Endothelial cell (in vitro differentiated cells): ENCODE measurements around the gene TADA2A. TPM values are rescaled to one million over a fixed set of nuclear protein-coding genes. Genes with fewer than 3 reads are reported as not detected.
"Not testable (repeated sequence)": the region's sequence is repeated elsewhere in the genome, so short reads cannot be mapped to it uniquely, and the experiment has no call there.

Experiments
- DNase-seq: peaks from one replicate; pipeline ENCODE4 v3.0.0; 2021; ENCODE audit warnings: low spot score
- H3K27ac Mint-ChIP-seq: one replicate; pipeline ENCODE4 v1.8.0; 2021; ENCODE audit warnings: mixed read lengths, inconsistent platforms; ENCODE audit not compliant: unreplicated experiment
- H3K27me3 Mint-ChIP-seq: one replicate; pipeline ENCODE4 v1.8.0; 2021; ENCODE audit warnings: mild to moderate bottlenecking, moderate library complexity, mixed read lengths, inconsistent platforms; ENCODE audit not compliant: unreplicated experiment
- H3K36me3 Mint-ChIP-seq: one replicate; pipeline ENCODE4 v1.8.0; 2021; ENCODE audit warnings: mild to moderate bottlenecking, low read depth, mixed read lengths, inconsistent platforms; ENCODE audit not compliant: unreplicated experiment
- H3K4me1 Mint-ChIP-seq: one replicate; pipeline ENCODE4 v1.8.0; 2021; ENCODE audit warnings: mild to moderate bottlenecking, mixed read lengths, inconsistent platforms; ENCODE audit not compliant: unreplicated experiment
- H3K4me3 Mint-ChIP-seq: one replicate; pipeline ENCODE4 v1.8.0; 2021; ENCODE audit warnings: mild to moderate bottlenecking, mixed read lengths, inconsistent platforms; ENCODE audit not compliant: unreplicated experiment
- H3K9me3 Mint-ChIP-seq: one replicate; pipeline ENCODE4 v1.8.0; 2021; ENCODE audit warnings: mixed read lengths, inconsistent platforms; ENCODE audit not compliant: unreplicated experiment
- CTCF ChIP-seq: fragments of 200-600 bp; sonication (generic); IDR thresholded peaks from one replicate; pipeline ENCODE4 v1.5.0; 2021; ENCODE audit warnings: antibody characterized with exemption; ENCODE audit not compliant: unreplicated experiment
- total RNA-seq: library from RNA; stranded (reverse); fragmentation: NEBNext Ultra II Directional; extraction: Animal tissue kit (Norgen Biotek cat#: 25700); gene quantifications from one replicate; pipeline ENCODE4 v1.2.1, GENCODE V29; 2021; ENCODE audit not compliant: unreplicated experiment

The TADA2A gene
- total RNA-seq, 1 donor from 2014 or later, result 24.7 TPM

- Mint-ChIP-seq H3K36me3 (peaks cover 3% of the 10 kb centered on the region), H3K4me1 (peaks cover 7% of the 10 kb centered on the region), H3K4me3 (no peak overlapping the region), H3K9me3 (no peaks in the 10 kb centered on the region), H3K27me3 (peaks cover 2% of the 10 kb centered on the region), H3K27ac (no peak overlapping the region)
- DNase-seq, result no peak
- TF ChIP-seq CTCF, result no peak
These were observed 39.3 kb downstream of the TADA2A start for GRCh38 chr17:37446027-37446426.

- TF ChIP-seq CTCF, result no peak
- Mint-ChIP-seq H3K4me3 (no peak overlapping the region), H3K27me3 (peaks cover 3% of the 10 kb centered on the region), H3K27ac (no peak overlapping the region), H3K4me1 (peaks cover 7% of the 10 kb centered on the region), H3K36me3 (no peaks in the 10 kb centered on the region), H3K9me3 (no peaks in the 10 kb centered on the region)
- no peak for DNase-seq
These were observed 41.0 kb downstream of the TADA2A start for GRCh38 chr17:37447641-37448040.

- no peaks in the 10 kb centered on the region for H3K36me3 Mint-ChIP-seq
- H3K27me3 Mint-ChIP-seq, result peaks cover 3% of the 10 kb centered on the region
- DNase-seq, result no peak
- no peaks in the 10 kb centered on the region for H3K9me3 Mint-ChIP-seq
- H3K27ac Mint-ChIP-seq, result no peak overlapping the region
- TF ChIP-seq CTCF, result no peak
- peaks cover 7% of the 10 kb centered on the region for H3K4me1 Mint-ChIP-seq
- H3K4me3 Mint-ChIP-seq, result no peak overlapping the region
These were observed 43.4 kb downstream of the TADA2A start for GRCh38 chr17:37450112-37450511.

- H3K27me3 Mint-ChIP-seq, H3K4me1 Mint-ChIP-seq, DNase-seq, H3K4me3 Mint-ChIP-seq, H3K27ac Mint-ChIP-seq, H3K36me3 Mint-ChIP-seq, H3K9me3 Mint-ChIP-seq: not testable (repeated sequence)
These were observed 51.1 kb downstream of the TADA2A start for GRCh38 chr17:37457801-37458200.

GRCh38 chr17:37458805-37459204 lies 52.1 kb downstream of the TADA2A start:
- Mint-ChIP-seq H3K27ac (no peak overlapping the region), H3K27me3 (no peaks in the 10 kb centered on the region), H3K4me3 (no peak overlapping the region), H3K9me3 (no peaks in the 10 kb centered on the region), H3K4me1 (no peaks in the 10 kb centered on the region), H3K36me3 (peaks cover 4% of the 10 kb centered on the region)
- DNase-seq, result no peak
- no peak for TF ChIP-seq CTCF

- H3K4me1 Mint-ChIP-seq, result no peaks in the 10 kb centered on the region
- H3K36me3 Mint-ChIP-seq, result peaks cover 10% of the 10 kb centered on the region
- DNase-seq, result no peak
- no peak overlapping the region for H3K27ac Mint-ChIP-seq
- H3K4me3 Mint-ChIP-seq, result no peak overlapping the region
- no peaks in the 10 kb centered on the region for H3K27me3 Mint-ChIP-seq
- TF ChIP-seq CTCF, result no peak
- no peaks in the 10 kb centered on the region for H3K9me3 Mint-ChIP-seq
These were observed 55.0 kb downstream of the TADA2A start for GRCh38 chr17:37461668-37462067.
